ENCODE results near the gene PIAS4. TPM values are rescaled to one million over a fixed set of nuclear protein-coding genes. Genes with fewer than 3 reads are reported as not detected.

PIAS4 gene
- total RNA-seq, 1 experiment from 2014 or later, result 45.7 TPM

GRCh38 chr19:4043966-4044715 lies 36.6 kb downstream of the PIAS4 start:
- Mint-ChIP-seq H3K4me1 (ENCODE audit: low read depth, unreplicated experiment) (no peaks in the 10 kb centered on the region), H3K9me3 (ENCODE audit: unreplicated experiment) (no peaks in the 10 kb centered on the region), H3K27ac (ENCODE audit: unreplicated experiment) (no peak overlapping the region), H3K36me3 (ENCODE audit: insufficient read depth, unreplicated experiment) (peaks cover 88% of the 10 kb centered on the region), H3K4me3 (ENCODE audit: unreplicated experiment) (no peak overlapping the region), H3K27me3 (ENCODE audit: insufficient read depth, unreplicated experiment) (no peaks in the 10 kb centered on the region)
- TF ChIP-seq CTCF (IDR thresholded peaks at IDR 0.05; ENCODE audit: insufficient read depth in 1 of 2, low read depth in 1 of 2, low read length in 1 of 2, severe bottlenecking in 1 of 2, unreplicated experiment in 1 of 2), result no peak
- H3K9me3 ChIP-seq, result no peaks in the 10 kb centered on the region
- BruUV-seq (replicated peaks), result no TSS peak
- H3K4me1 ChIP-seq, result no peaks in the 10 kb centered on the region
- CTCF ChIA-PET, result interaction anchor here (0.6 to 0.7 kb wide), 2 partner anchors 19 to 68 kb away, joined by 3 to 5 read pairs; no protein-coding TSS in a partner anchor
- no peaks in the 10 kb centered on the region for H3K36me3 ChIP-seq (ENCODE audit: control insufficient read depth, insufficient read depth, low read length)
- intact Hi-C loops (cut with micrococcal nuclease; ENCODE audit: unreplicated experiment), result no loop called here
- no peaks in the 10 kb centered on the region for H3K27me3 ChIP-seq (replicated peaks; ENCODE audit: control insufficient read depth, insufficient read depth, low read length)
- H3K4me3 ChIP-seq (ENCODE audit: low read depth, low read length), result no peak overlapping the region
- no peak for DNase-seq
- POLR2A ChIA-PET, result no interaction called here

- Mint-ChIP-seq H3K27me3 (ENCODE audit: insufficient read depth, unreplicated experiment) (no peaks in the 10 kb centered on the region), H3K27ac (ENCODE audit: unreplicated experiment) (no peak overlapping the region), H3K4me1 (ENCODE audit: low read depth, unreplicated experiment) (no peaks in the 10 kb centered on the region), H3K36me3 (ENCODE audit: insufficient read depth, unreplicated experiment) (peaks cover 89% of the 10 kb centered on the region), H3K4me3 (ENCODE audit: unreplicated experiment) (no peak overlapping the region), H3K9me3 (ENCODE audit: unreplicated experiment) (no peaks in the 10 kb centered on the region)
- Histone ChIP-seq H3K9me3 (no peaks in the 10 kb centered on the region), H3K4me1 (no peaks in the 10 kb centered on the region), H3K27me3 (replicated peaks; ENCODE audit: control insufficient read depth, insufficient read depth, low read length) (no peaks in the 10 kb centered on the region), H3K36me3 (ENCODE audit: control insufficient read depth, insufficient read depth, low read length) (no peaks in the 10 kb centered on the region), H3K4me3 (ENCODE audit: low read depth, low read length) (no peak overlapping the region)
- no peak for TF ChIP-seq CTCF (IDR thresholded peaks at IDR 0.05; ENCODE audit: insufficient read depth in 1 of 2, low read depth in 1 of 2, low read length in 1 of 2, severe bottlenecking in 1 of 2, unreplicated experiment in 1 of 2)
- intact Hi-C loops (cut with micrococcal nuclease; ENCODE audit: unreplicated experiment), result no loop called here
- DNase-seq, result no peak
- no TSS peak for BruUV-seq (replicated peaks)
- ChIA-PET CTCF (interaction anchor here (0.7 kb wide), 1 partner anchor 69 kb away, joined by 3 read pairs; no protein-coding TSS in a partner anchor), POLR2A (no interaction called here)
Observed at GRCh38 chr19:4044990-4045465, 37.5 kb downstream of the PIAS4 start.

- POLR2A ChIA-PET, result no interaction called here
- CTCF ChIA-PET, result interaction anchor here (0.6 kb wide), 1 partner anchor 144 kb away, joined by 3 read pairs; no protein-coding TSS in a partner anchor
Observed at GRCh38 chr19:4045597-4046361, 38.2 kb downstream of the PIAS4 start.

More at GRCh38 chr19:4045597-4046361, 38.2 kb downstream of the PIAS4 start:
- Mint-ChIP-seq H3K4me1 (ENCODE audit: low read depth, unreplicated experiment) (no peaks in the 10 kb centered on the region), H3K27me3 (ENCODE audit: insufficient read depth, unreplicated experiment) (no peaks in the 10 kb centered on the region), H3K4me3 (ENCODE audit: unreplicated experiment) (no peak overlapping the region), H3K9me3 (ENCODE audit: unreplicated experiment) (no peaks in the 10 kb centered on the region), H3K27ac (ENCODE audit: unreplicated experiment) (no peak overlapping the region), H3K36me3 (ENCODE audit: insufficient read depth, unreplicated experiment) (peaks cover 89% of the 10 kb centered on the region)
- TF ChIP-seq CTCF (IDR thresholded peaks at IDR 0.05; ENCODE audit: insufficient read depth in 1 of 2, low read depth in 1 of 2, low read length in 1 of 2, severe bottlenecking in 1 of 2, unreplicated experiment in 1 of 2), result no peak
- BruUV-seq (replicated peaks), result no TSS peak
- Histone ChIP-seq H3K9me3 (no peaks in the 10 kb centered on the region), H3K27me3 (replicated peaks; ENCODE audit: control insufficient read depth, insufficient read depth, low read length) (no peaks in the 10 kb centered on the region), H3K36me3 (ENCODE audit: control insufficient read depth, insufficient read depth, low read length) (no peaks in the 10 kb centered on the region), H3K4me1 (no peaks in the 10 kb centered on the region), H3K4me3 (ENCODE audit: low read depth, low read length) (no peak overlapping the region)
- no peak for DNase-seq
- intact Hi-C loops (cut with micrococcal nuclease; ENCODE audit: unreplicated experiment), result no loop called here

Data from Caco-2 (cell line).